ENCODE measurements around the gene RELB. TPM values are rescaled to one million over a fixed set of nuclear protein-coding genes. Genes with fewer than 3 reads are reported as not detected.

Gene RELB
- 18.5 to 20.8 TPM (median 18.7 TPM) in 3 replicates for total RNA-seq

- H3K36me3 Mint-ChIP-seq = peaks cover 1% of the 10 kb centered on the region
- no peaks in the 10 kb centered on the region for H3K27me3 Mint-ChIP-seq (ENCODE audit: low read depth)
- peaks cover 2% of the 10 kb centered on the region for H3K4me1 Mint-ChIP-seq
- peak; percentile 98 to 99 for DNase-seq (ENCODE audit: low spot score in 2 of 2, unreplicated experiment in 2 of 2)
- H3K4me3 Mint-ChIP-seq = peak within 1 kb of the TSS; percentile 95
- peak within 1 kb of the TSS; percentile 100 for H3K27ac Mint-ChIP-seq
- TF ChIP-seq CTCF (IDR thresholded peaks at IDR 0.05; ENCODE audit: unreplicated experiment) = no peak
- peaks cover 4% of the 10 kb centered on the region for H3K9me3 Mint-ChIP-seq
These were observed at the start of gene RELB for GRCh38 chr19:45001087-45001739. Gene RELB, plus strand, starts transcription at chr19:45001464. Its CDS starts 116 bp downstream, at chr19:45001580.

- Mint-ChIP-seq H3K36me3 (no peaks in the 10 kb centered on the region), H3K9me3 (no peaks in the 10 kb centered on the region), H3K27me3 (ENCODE audit: low read depth) (no peaks in the 10 kb centered on the region), H3K27ac (peak overlapping the region; percentile 99), H3K4me3 (peak overlapping the region; percentile 97), H3K4me1 (peaks cover 24% of the 10 kb centered on the region)
- no peak for TF ChIP-seq CTCF (IDR thresholded peaks at IDR 0.05; ENCODE audit: unreplicated experiment)
- no peak for DNase-seq (ENCODE audit: low spot score in 2 of 2, unreplicated experiment in 2 of 2)
These were observed 47.0 kb upstream of the RELB start for GRCh38 chr19:44954278-44954648.

- H3K9me3 Mint-ChIP-seq = no peaks in the 10 kb centered on the region
- no peaks in the 10 kb centered on the region for H3K36me3 Mint-ChIP-seq
- H3K27me3 Mint-ChIP-seq (ENCODE audit: low read depth) = no peaks in the 10 kb centered on the region
- H3K4me1 Mint-ChIP-seq = peaks cover 24% of the 10 kb centered on the region
- TF ChIP-seq CTCF (IDR thresholded peaks at IDR 0.05; ENCODE audit: unreplicated experiment) = no peak
- DNase-seq (ENCODE audit: low spot score in 2 of 2, unreplicated experiment in 2 of 2) = peak; percentile 94 to 96
- peak within 1 kb of the TSS; percentile 97 for H3K4me3 Mint-ChIP-seq
- H3K27ac Mint-ChIP-seq = peak within 1 kb of the TSS; percentile 99
These were observed 46.4 kb upstream of the RELB start, which contains the start of gene CLPTM1 for GRCh38 chr19:44954649-44955504. Gene CLPTM1, plus strand, starts transcription at chr19:44955380. Its CDS starts 16 bp downstream, at chr19:44955396.

DNA sequence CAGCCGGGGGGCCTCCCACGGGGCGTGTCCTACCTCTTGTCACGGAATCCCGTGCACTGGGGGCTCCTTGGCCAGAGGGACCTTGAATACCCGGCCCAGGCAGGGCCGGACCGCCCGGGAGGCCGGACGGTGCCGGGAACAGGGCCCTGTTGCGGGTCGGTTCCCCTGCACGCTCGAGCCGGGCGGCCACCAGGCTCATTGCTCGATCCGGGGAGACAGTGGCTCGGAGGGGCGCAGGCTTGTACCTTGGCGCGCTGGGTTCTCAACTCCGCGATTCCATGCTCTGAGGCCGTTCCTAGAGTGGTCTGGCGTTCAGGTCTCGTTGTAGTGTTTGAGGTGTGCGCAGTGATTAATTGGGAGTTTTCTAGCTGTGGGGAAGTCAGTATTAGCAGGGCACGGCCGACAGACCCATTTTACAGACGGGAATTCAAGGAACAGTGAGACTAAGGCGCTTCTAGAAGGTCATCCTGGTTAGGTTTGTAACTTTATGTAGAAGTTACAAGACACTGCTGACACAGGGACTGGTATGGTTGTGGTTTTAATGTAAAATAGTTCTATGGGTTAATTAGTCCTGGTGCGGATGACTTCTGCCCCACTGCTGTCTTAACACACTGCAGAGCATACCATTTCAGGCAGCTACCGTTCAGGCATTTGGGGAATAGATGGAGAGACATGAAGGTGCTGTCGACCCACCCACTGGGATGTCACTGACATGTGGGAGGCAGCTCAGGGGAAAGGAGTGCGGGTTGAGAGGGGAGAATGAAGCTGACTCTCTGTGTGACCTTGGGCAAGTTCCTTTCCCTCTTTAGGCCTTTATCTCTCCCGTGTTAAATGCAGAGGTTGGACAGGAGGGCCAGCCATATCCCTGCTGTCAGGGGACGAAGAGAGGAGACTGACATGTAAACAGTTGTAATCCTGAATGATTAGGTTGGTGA, 45.5 kb upstream of the RELB start:
- H3K9me3 Mint-ChIP-seq = no peaks in the 10 kb centered on the region
- TF ChIP-seq CTCF (IDR thresholded peaks at IDR 0.05; ENCODE audit: unreplicated experiment) = no peak
- H3K4me1 Mint-ChIP-seq = peaks cover 24% of the 10 kb centered on the region
- no peaks in the 10 kb centered on the region for H3K27me3 Mint-ChIP-seq (ENCODE audit: low read depth)
- H3K4me3 Mint-ChIP-seq = peak overlapping the region; percentile 97
- peak overlapping the region; percentile 88 for H3K27ac Mint-ChIP-seq
- DNase-seq (ENCODE audit: low spot score in 2 of 2, unreplicated experiment in 2 of 2) = no peak
- H3K36me3 Mint-ChIP-seq = no peaks in the 10 kb centered on the region

DNA sequence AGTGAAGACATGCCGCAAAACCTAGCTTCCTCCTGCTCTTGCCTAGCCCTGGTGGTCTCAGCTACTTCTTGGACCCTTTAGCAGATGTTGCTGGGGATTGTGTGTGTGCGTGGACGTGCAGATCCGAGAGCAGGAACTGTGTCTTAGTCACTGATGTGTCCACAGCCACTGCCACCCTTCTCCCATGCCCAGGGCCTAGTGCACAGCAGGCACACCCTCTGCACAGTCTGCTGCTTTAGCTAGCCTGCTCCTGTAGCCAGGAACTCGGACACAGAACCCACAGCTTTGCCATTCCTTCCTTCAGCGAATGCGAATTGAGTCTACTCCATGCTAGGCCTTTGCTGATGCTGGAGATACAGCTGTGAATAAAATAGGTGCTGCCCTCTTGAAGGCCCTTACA, 43.7 kb upstream of the RELB start:
- H3K27me3 Mint-ChIP-seq (ENCODE audit: low read depth) = no peaks in the 10 kb centered on the region
- no peak overlapping the region for H3K27ac Mint-ChIP-seq
- H3K4me3 Mint-ChIP-seq = peak overlapping the region; percentile 97
- peaks cover 22% of the 10 kb centered on the region for H3K4me1 Mint-ChIP-seq
- no peak for DNase-seq (ENCODE audit: low spot score in 2 of 2, unreplicated experiment in 2 of 2)
- TF ChIP-seq CTCF (IDR thresholded peaks at IDR 0.05; ENCODE audit: unreplicated experiment) = no peak
- H3K36me3 Mint-ChIP-seq = peaks cover 8% of the 10 kb centered on the region
- no peaks in the 10 kb centered on the region for H3K9me3 Mint-ChIP-seq

Data from mesothelial cell of epicardium (in vitro differentiated cells).